Activated naive CD8-positive, alpha-beta T cell (primary cell): ENCODE data around the gene PCDH8.
"Not testable (repeated sequence)": the region's sequence is repeated elsewhere in the genome, so short reads cannot be mapped to it uniquely, and the experiment has no call there.

Experiments
- H3K27ac Mint-ChIP-seq: one replicate; pipeline ENCODE4 v1.8.0; 2021; ENCODE audit warnings: mixed read lengths
- H3K27me3 Mint-ChIP-seq: one replicate; pipeline ENCODE4 v1.8.0; 2021; ENCODE audit warnings: mixed read lengths
- H3K36me3 Mint-ChIP-seq: one replicate; pipeline ENCODE4 v1.8.0; 2021; ENCODE audit warnings: mixed read lengths
- H3K4me1 Mint-ChIP-seq: one replicate; pipeline ENCODE4 v1.8.0; 2021; ENCODE audit warnings: low read depth, mixed read lengths
- H3K4me3 Mint-ChIP-seq: one replicate; pipeline ENCODE4 v1.8.0; 2021; ENCODE audit warnings: mild to moderate bottlenecking, mixed read lengths
- H3K9me3 Mint-ChIP-seq: one replicate; pipeline ENCODE4 v1.8.0; 2021; ENCODE audit warnings: low read depth, mixed read lengths

Gene PCDH8

GRCh38 chr13:52844836-52845235 is 3.6 kb downstream of the PCDH8 start:
- Mint-ChIP-seq H3K4me1 (peaks cover 8% of the 10 kb centered on the region), H3K4me3 (peak overlapping the region; percentile 17), H3K9me3 (no peaks in the 10 kb centered on the region), H3K27me3 (peaks cover 49% of the 10 kb centered on the region), H3K27ac (no peak overlapping the region), H3K36me3 (no peaks in the 10 kb centered on the region)

GRCh38 chr13:52842441-52842840 is 6.0 kb downstream of the PCDH8 start:
- Mint-ChIP-seq H3K9me3 (no peaks in the 10 kb centered on the region), H3K4me3 (no peak overlapping the region), H3K4me1 (peaks cover 2% of the 10 kb centered on the region), H3K36me3 (no peaks in the 10 kb centered on the region), H3K27ac (no peak overlapping the region), H3K27me3 (peaks cover 39% of the 10 kb centered on the region)

- peaks cover 36% of the 10 kb centered on the region for H3K27me3 Mint-ChIP-seq
- no peak overlapping the region for H3K4me3 Mint-ChIP-seq
- H3K27ac Mint-ChIP-seq = no peak overlapping the region
- H3K36me3 Mint-ChIP-seq = no peaks in the 10 kb centered on the region
- H3K4me1 Mint-ChIP-seq = peaks cover 2% of the 10 kb centered on the region
- no peaks in the 10 kb centered on the region for H3K9me3 Mint-ChIP-seq
These were observed 8.4 kb downstream of the PCDH8 start for GRCh38 chr13:52840066-52840465.

- Mint-ChIP-seq H3K27ac (no peak overlapping the region), H3K9me3 (no peaks in the 10 kb centered on the region), H3K4me3 (no peak overlapping the region), H3K27me3 (peaks cover 27% of the 10 kb centered on the region), H3K36me3 (no peaks in the 10 kb centered on the region), H3K4me1 (no peaks in the 10 kb centered on the region)
These were observed 9.9 kb downstream of the PCDH8 start for GRCh38 chr13:52838433-52839107.

- Mint-ChIP-seq H3K4me3 (no peak overlapping the region), H3K4me1 (no peaks in the 10 kb centered on the region), H3K27ac (no peak overlapping the region), H3K36me3 (no peaks in the 10 kb centered on the region), H3K9me3 (no peaks in the 10 kb centered on the region), H3K27me3 (peaks cover 23% of the 10 kb centered on the region)
These were observed 10.6 kb downstream of the PCDH8 start for GRCh38 chr13:52837850-52838249.

- Mint-ChIP-seq H3K9me3 (no peaks in the 10 kb centered on the region), H3K27ac (no peak overlapping the region), H3K4me1 (no peaks in the 10 kb centered on the region), H3K36me3 (no peaks in the 10 kb centered on the region), H3K4me3 (no peak overlapping the region), H3K27me3 (peaks cover 17% of the 10 kb centered on the region)
These were observed 13.2 kb downstream of the PCDH8 start for GRCh38 chr13:52835071-52835839.

GRCh38 chr13:52833296-52833875 is 15.1 kb downstream of the PCDH8 start:
- Mint-ChIP-seq H3K4me1 (no peaks in the 10 kb centered on the region), H3K27me3 (peaks cover 10% of the 10 kb centered on the region), H3K36me3 (no peaks in the 10 kb centered on the region), H3K4me3 (no peak overlapping the region), H3K9me3 (no peaks in the 10 kb centered on the region), H3K27ac (no peak overlapping the region)

GRCh38 chr13:52832313-52832712 is 16.1 kb downstream of the PCDH8 start:
- Mint-ChIP-seq H3K36me3 (no peaks in the 10 kb centered on the region), H3K9me3 (no peaks in the 10 kb centered on the region), H3K27me3 (peaks cover 10% of the 10 kb centered on the region), H3K27ac (no peak overlapping the region), H3K4me3 (no peak overlapping the region), H3K4me1 (no peaks in the 10 kb centered on the region)

GRCh38 chr13:52830946-52831345 is 17.5 kb downstream of the PCDH8 start:
- no peaks in the 10 kb centered on the region for H3K4me1 Mint-ChIP-seq
- no peaks in the 10 kb centered on the region for H3K36me3 Mint-ChIP-seq
- H3K27ac Mint-ChIP-seq = no peak overlapping the region
- H3K9me3 Mint-ChIP-seq = no peaks in the 10 kb centered on the region
- H3K4me3 Mint-ChIP-seq = no peak overlapping the region
- peaks cover 10% of the 10 kb centered on the region for H3K27me3 Mint-ChIP-seq

- peaks cover 9% of the 10 kb centered on the region for H3K27me3 Mint-ChIP-seq
These were observed 20.6 kb downstream of the PCDH8 start for GRCh38 chr13:52827839-52828238.

GRCh38 chr13:52817886-52818285 is 30.6 kb downstream of the PCDH8 start:
- not testable (repeated sequence) for H3K4me1 Mint-ChIP-seq, H3K36me3 Mint-ChIP-seq, H3K4me3 Mint-ChIP-seq, H3K27ac Mint-ChIP-seq, H3K9me3 Mint-ChIP-seq
- peaks cover 15% of the 10 kb centered on the region for H3K27me3 Mint-ChIP-seq

More at GRCh38 chr13:52827839-52828238, 20.6 kb downstream of the PCDH8 start:
- no peak overlapping the region for H3K27ac Mint-ChIP-seq
- no peak overlapping the region for H3K4me3 Mint-ChIP-seq
- no peaks in the 10 kb centered on the region for H3K36me3 Mint-ChIP-seq
- no peaks in the 10 kb centered on the region for H3K9me3 Mint-ChIP-seq
- no peaks in the 10 kb centered on the region for H3K4me1 Mint-ChIP-seq

GRCh38 chr13:52815330-52815729 is 33.1 kb downstream of the PCDH8 start:
- H3K27me3 Mint-ChIP-seq = peaks cover 7% of the 10 kb centered on the region

GRCh38 chr13:52812941-52813340 is 35.5 kb downstream of the PCDH8 start:
- H3K9me3 Mint-ChIP-seq = no peaks in the 10 kb centered on the region
- peaks cover 7% of the 10 kb centered on the region for H3K27me3 Mint-ChIP-seq
- H3K36me3 Mint-ChIP-seq = no peaks in the 10 kb centered on the region
- H3K4me1 Mint-ChIP-seq = peaks cover 4% of the 10 kb centered on the region
- no peak overlapping the region for H3K27ac Mint-ChIP-seq
- no peak overlapping the region for H3K4me3 Mint-ChIP-seq

More at GRCh38 chr13:52815330-52815729, 33.1 kb downstream of the PCDH8 start:
- Mint-ChIP-seq H3K36me3 (no peaks in the 10 kb centered on the region), H3K4me3 (no peak overlapping the region), H3K4me1 (no peaks in the 10 kb centered on the region), H3K9me3 (no peaks in the 10 kb centered on the region), H3K27ac (no peak overlapping the region)

GRCh38 chr13:52811841-52812240 is 36.6 kb downstream of the PCDH8 start:
- Mint-ChIP-seq H3K9me3 (no peaks in the 10 kb centered on the region), H3K36me3 (no peaks in the 10 kb centered on the region), H3K27me3 (peaks cover 9% of the 10 kb centered on the region), H3K27ac (no peak overlapping the region), H3K4me1 (peaks cover 4% of the 10 kb centered on the region), H3K4me3 (no peak overlapping the region)

GRCh38 chr13:52810526-52810925 is 37.9 kb downstream of the PCDH8 start:
- peaks cover 4% of the 10 kb centered on the region for H3K4me1 Mint-ChIP-seq

More at GRCh38 chr13:52810526-52810925, 37.9 kb downstream of the PCDH8 start:
- no peak overlapping the region for H3K27ac Mint-ChIP-seq
- no peaks in the 10 kb centered on the region for H3K9me3 Mint-ChIP-seq
- H3K36me3 Mint-ChIP-seq = no peaks in the 10 kb centered on the region
- no peak overlapping the region for H3K4me3 Mint-ChIP-seq
- H3K27me3 Mint-ChIP-seq = peaks cover 17% of the 10 kb centered on the region
